NCI-H510A (cell line): ENCODE results near the gene RPL7A.
"Not testable (repeated sequence)": the region's sequence is repeated elsewhere in the genome, so short reads cannot be mapped to it uniquely, and the experiment has no call there.

Experiments used
- DNase-seq: peaks from one replicate; lab custom pipeline; 2025; lab: John Stamatoyannopoulos, UW

The RPL7A gene

GRCh38 chr9:133389025-133389557, 41.1 kb downstream of the RPL7A start:
- no peak for DNase-seq

GRCh38 chr9:133389562-133389961, 41.5 kb downstream of the RPL7A start:
- DNase-seq, result no peak

GRCh38 chr9:133390713-133391112, 42.7 kb downstream of the RPL7A start:
- DNase-seq, result no peak

- DNase-seq, result not testable (repeated sequence)
These were observed 43.4 kb downstream of the RPL7A start for GRCh38 chr9:133391449-133391848.

- DNase-seq, result not testable (repeated sequence)
These were observed 44.3 kb downstream of the RPL7A start for GRCh38 chr9:133392308-133392707.

- DNase-seq, result no peak
These were observed 45.4 kb downstream of the RPL7A start for GRCh38 chr9:133393399-133393798.

- no peak for DNase-seq
These were observed 46.8 kb downstream of the RPL7A start for GRCh38 chr9:133394687-133395271.

- DNase-seq, result no peak
These were observed 48.9 kb downstream of the RPL7A start for GRCh38 chr9:133396952-133397351.

GRCh38 chr9:133397370-133397769, 49.4 kb downstream of the RPL7A start:
- no peak for DNase-seq

GRCh38 chr9:133397895-133398294, 49.9 kb downstream of the RPL7A start:
- no peak for DNase-seq

- no peak for DNase-seq
These were observed 52.3 kb downstream of the RPL7A start for GRCh38 chr9:133400292-133400691.
